HCEC 1CT (cell line): Measurements from ENCODE around the gene ZNF283.
"Not testable (repeated sequence)": the region's sequence is repeated elsewhere in the genome, so short reads cannot be mapped to it uniquely, and the experiment has no call there.

Source experiments
- DNase-seq: peaks from one replicate; pipeline ENCODE4 v3.0.0-alpha.2; 2017

ZNF283 gene

DNA sequence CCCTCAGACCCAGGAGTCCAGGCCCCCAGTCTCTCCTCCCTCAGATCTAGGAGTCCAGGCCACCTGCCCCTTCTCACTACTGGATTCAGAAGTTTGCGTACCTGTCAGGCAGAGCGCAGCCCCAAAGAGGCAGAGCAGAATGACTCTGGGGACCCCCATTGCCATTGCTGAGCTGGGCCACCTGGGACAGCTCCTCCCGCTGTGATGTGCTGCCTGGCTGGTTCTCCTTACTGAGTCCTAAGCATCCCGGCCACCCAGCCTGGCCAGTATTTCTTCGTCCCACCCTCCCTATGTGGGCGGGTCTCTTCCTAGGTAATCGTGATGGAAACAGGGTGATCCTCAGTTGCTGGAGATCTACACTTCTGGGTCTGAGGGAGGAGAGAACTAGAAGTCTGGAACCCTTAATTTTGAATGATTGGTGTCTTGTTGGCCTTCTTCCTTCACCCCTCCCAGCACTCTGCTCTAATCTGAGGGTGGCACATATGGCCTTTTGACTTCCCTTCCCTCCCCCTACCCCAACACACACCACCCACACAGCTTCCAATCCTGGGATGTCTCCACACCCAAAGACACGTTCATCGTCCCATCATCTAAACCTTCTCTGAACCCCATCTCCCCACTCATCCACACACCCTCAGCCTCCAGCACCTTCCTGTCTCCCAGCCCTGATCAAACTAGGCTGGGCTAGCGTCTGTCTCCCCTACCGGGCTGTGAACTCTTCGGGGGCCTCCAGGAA lies 24.7 kb upstream of the ZNF283 start, which contains the start of gene LYPD5:
Gene LYPD5, minus strand, starts transcription at position 232 of the 736 bp plus-strand sequence. Its CDS starts 67 bp downstream, at position 165.
- no peak for DNase-seq

DNA sequence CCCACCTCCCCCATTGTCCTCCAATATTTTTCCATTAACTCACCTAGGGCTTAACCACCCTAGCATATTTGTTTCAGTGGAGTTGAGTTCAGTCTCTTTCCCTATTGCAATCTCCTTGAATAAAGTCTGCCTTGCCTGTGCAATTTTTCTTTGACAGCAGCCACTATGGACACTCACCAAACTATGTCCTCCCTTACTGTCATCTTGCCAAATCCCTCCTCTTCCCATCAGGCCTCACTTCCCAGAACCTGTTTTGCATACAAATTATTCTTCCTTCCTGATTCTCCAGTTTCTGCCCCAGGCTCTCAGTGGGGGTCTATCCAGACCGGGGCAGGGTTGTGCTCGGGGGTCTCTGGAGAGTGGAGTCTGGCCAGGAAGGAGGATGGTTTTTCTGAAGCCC lies 22.7 kb upstream of the ZNF283 start:
- no peak for DNase-seq

DNA sequence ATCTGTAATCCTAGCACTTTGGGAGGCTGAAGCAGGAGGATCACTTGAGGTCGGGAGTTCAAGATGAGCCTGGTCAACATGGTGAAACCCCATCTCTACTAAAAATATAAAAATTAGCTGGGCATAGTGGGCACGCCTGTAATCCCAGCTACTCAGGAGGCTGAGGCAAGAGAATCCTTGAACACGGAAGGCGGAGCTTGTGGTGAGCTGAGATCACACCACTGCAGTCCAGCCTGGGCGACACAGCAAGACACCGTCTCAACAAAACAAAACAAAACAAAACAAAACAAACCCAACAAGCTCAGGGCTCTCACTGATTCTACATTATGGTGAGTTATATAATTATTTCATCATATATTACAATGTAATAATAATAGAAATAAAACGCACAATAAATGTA lies 20.7 kb upstream of the ZNF283 start:
- not testable (repeated sequence) for DNase-seq

DNA sequence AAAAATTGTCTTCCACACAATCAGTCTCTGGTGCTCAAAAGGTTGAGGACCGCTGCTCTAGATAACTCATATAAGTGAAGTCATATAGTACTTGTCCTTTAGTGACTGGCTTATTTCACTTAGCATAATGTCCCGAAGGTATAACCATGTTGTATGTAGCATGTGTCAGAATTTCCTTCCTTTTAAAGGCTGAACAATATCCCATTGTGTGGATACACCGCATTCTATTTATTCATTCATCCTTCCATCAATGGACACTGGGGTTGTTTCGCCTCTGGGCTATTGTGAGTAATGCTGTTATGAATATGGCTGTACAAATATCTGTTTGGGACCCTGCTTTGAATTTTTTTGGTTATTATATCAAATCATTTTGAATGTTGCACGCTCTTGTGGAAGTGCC lies 20.3 kb upstream of the ZNF283 start:
- DNase-seq: no peak

DNA sequence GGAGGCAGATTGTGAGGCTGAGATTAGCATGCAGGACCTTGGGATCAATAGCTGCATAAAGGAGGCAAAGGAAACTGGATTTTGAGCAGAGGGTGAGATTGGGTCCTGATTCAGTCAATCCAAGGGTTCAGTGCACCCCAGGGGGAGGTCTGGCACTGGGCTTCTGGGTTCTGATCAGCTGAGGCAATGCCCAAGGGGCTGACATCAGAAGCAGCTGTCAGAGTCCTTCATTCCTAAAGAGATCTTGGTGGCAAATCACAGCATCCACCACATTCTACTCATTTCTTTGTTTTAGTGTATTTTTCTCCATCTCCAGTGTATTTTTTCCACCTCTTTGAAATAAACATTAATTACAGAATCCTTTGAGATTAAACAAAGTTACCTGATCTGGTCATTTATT lies 19.5 kb upstream of the ZNF283 start:
- no peak for DNase-seq

DNA sequence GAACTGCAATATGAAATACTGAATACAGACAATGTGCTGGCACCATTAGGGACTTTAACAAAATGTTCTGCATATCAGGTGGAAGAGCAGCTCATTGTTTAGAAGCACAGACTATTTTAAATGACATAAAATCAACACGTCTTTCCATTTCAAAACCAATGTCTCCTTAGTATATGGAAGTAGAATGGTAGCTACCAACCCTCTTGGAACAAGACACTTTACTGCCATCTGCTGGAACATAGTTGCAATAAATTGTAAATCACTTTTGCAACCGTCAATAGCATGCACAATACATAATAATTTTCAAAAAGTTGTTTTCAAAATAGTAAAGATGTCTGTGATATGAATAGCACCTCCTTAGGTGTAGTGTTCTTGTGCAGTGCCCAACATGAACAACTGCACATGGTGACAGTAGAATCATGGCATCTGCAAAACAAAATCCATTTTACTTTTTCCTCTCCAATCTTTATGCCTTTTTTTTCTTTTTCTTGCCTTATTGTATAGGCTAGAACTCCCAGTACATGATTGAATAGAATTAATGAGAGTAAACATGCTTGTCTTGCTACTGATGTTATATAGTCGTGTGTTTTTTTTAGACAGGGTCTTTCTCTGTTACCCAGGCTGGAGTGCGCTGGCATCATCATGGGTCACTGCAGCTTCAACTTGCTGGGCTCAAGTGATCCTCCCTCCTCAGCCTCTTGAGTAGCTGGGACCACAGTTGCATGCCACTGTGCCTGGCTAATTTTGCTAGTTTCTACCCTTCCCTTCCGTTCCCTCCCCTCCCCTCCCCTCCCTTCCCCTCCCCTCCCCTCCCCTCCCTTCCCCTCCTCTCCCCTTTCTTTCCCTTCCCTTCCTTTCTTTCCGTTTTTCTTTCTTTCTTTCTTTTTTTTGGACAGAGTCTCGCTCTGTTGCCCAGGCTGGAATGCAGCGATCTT lies 17.1 kb upstream of the ZNF283 start:
- DNase-seq: peak; percentile 78

DNA sequence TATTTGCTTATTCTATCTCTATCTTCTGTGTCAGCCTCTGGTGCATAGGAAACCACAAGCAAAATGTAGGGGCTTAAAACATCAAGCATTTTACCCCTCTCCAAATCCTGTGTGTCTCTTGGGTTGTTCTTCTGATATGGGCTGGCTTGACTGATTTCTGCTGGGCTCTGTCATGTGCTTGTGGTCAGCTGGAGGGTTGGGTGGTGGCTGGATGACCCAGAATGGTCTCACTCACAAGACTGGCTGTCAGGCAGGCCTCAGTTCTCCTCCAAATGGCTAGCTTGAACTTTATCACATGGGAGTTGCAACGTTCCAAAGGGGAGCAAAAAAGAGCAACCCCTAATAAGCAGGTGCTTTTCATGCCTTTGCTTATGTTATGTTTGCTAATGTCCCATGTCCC lies 15.3 kb upstream of the ZNF283 start:
- DNase-seq: no peak

DNA sequence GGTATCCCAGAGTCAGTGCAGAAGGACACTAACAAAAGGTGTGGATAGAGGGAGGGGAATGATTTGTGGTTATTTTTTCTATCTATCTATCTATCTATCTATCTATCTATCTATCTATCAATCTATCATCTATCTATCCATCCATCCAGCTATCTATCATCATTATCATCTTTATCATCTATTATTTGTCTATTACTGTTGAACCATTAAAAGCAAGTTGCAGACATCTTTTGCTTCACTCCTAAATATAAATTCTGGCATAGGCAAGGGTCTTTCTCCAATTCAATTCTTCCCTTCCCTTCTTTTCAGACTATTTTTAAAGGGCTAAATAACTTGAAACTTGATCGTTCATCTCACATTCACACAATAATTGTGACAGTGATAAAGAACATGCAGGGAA lies 14.9 kb upstream of the ZNF283 start:
- no peak for DNase-seq

DNA sequence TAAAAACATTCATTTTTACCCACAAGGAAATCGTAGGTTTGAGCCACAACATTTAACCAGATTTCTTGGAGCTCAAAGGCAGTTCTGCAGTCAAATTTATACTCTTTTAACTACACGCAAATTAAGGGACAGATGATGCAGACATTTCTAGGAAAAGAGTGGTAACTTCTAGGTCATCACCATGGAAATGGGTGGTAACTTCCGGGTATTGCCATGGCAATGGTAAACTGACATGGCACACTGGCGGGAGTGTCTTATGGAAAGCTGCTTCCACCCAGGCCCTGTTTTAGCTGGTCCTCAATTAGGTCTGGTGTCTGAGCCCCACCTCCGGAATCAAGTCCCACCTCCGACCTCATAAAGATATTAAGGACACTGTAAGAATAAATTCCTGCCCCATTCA lies 14.4 kb upstream of the ZNF283 start:
- DNase-seq: no peak

DNA sequence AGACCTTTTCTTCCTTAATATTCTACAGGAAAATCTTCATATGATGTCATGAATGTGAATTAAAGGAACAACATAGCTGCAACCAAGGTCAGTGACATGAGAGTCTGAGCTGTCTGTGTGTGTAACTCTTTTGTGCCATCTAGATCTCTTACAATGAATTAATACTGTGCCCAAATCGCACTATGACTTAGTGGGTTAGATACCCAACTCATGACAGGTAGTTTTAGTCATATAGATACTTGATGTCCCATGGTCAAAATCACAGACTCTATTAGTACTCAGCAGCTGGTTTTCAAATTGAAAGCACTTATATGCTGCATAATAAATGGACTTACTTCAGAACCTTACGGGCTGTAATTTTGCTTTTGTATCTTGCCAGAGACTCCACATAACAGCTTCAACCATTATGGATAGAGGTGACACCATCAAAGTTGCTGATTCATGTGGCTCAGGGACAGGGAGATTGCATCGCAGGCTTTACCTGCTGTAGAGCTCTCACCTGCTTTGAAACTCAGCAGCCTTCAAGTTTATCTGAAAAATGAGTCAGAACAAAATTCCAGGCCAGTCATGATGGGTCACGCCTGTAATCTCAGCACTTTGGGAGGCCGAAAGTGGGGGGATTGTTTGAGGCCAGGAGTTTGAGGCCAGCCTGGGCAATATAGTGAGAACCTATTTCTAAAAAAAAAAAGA lies 12.3 kb upstream of the ZNF283 start:
- no peak for DNase-seq

DNA sequence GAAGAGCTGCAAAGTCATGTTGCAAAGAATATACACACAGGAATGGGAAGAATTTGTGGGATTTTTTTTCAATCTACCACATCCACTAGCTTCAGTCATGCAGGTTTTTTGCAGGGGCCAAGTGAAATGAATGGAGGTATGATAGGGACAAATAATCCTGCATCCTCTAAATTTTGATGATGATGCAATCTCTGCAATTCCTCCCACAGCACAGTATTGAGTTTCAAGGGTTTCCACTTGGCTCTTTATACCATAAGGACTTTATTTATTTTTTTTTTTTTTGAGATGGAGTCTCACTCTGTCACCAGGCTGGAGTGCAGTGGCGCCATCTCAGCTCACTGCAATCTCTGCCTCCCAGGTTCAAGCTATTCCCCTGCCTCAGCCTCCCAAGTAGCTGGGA lies 9.7 kb upstream of the ZNF283 start:
- not testable (repeated sequence) for DNase-seq

DNA sequence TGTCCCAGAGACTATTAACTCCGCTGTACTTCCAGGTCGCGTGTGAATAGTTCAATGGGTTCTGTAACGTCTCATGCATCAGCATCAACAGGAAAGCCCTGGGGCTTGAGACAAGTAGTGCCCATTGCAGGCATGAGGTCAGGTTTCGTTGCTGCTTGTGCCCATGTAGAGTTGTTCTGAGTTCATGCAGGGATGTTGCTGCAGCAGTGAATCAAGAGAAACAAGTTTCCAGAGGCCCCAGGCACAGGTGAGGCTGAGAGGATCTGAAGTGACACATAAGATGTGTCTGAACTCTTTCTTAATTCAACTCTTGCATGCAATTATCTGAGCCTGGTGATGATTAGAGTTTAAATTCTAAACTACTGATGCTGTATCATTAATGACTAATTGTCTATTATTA lies 8.6 kb upstream of the ZNF283 start:
- no peak for DNase-seq

DNA sequence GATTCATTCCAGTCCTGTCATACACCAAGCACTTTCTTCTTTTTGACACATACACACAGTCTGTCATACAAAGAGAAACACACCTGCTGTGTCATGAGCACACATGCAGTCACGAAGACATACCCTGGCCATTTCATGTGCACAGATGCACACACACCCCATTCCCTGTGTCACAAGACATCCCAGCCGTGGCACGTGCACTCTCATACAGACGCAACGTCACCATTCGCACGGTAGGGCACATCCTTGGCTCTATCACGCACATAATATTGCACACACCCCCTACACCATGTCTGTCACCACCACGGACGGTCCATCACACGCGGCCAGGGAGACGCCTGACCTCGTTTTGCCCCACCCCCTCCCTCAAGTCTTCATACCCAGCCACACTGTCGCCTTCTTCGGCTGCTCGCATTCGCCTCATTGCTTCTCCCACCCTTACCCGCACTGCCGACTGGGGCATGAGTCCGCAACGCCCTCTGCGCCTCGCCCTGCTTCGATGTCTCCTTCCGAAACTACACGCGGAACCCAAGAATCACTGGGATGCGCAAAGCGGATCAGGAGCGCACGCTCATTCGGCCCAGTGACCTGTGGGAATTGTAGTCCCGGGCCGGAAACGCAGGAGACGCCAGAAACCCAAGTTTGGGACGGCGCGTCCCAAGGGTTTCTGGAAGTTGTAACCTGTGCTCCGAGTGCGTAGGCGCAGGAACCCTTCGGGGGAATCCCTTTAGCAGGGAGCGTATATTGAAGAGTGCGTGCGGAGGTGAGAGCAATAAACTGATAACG lies 6.8 kb upstream of the ZNF283 start:
- DNase-seq: no peak

DNA sequence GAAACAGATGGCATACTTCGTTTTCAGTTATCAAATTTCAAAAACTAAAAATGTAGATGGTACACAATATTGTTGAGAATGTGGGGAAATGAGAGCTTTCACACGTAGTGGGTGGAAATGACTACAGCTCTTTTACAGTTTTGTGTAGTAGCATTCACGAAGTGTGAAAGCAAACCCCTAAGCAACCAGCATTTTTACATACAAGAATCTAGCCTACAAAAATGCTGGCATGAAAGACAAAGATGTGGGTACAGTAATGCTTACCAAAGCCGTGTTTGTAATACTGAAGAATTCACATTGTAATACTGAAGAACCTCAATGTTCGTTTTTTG lies 6.3 kb upstream of the ZNF283 start:
- DNase-seq: no peak

DNA sequence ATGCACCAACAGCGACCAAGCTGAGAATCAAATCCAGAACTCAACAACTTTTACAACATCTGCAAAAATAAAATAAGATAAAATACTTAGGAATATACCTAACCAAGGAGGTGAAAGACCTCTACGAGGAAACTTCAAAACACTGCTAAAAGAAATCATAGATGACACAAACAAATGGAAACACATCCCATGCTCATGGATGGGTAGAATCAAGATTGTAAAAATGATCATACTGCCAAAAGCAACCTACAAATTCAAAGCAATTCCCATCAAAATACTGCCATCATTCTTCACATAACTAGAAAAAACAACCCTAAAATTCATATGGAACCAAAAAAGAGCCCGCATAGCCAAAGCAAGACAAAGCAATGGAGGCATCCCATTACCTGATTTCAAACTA lies 3.3 kb upstream of the ZNF283 start:
- DNase-seq: not testable (repeated sequence)

DNA sequence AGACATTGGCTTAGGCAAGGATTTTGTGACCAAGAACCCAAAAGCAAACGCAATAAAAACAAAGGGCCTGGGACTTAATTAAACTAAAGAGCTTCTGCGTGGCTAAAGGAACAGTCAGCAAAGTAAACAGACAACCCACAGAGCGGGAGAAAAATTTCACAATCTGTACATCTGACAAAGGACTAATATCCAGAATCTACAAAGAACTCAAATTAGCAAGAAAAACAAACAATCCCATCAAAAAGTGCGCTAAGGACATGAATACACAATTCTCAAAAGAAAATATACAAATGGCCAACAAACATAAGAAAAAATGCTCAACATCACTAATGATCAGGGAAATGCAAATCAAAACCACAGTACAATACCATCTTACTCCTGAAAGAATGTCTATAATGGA lies 2.5 kb upstream of the ZNF283 start:
- not testable (repeated sequence) for DNase-seq

DNA sequence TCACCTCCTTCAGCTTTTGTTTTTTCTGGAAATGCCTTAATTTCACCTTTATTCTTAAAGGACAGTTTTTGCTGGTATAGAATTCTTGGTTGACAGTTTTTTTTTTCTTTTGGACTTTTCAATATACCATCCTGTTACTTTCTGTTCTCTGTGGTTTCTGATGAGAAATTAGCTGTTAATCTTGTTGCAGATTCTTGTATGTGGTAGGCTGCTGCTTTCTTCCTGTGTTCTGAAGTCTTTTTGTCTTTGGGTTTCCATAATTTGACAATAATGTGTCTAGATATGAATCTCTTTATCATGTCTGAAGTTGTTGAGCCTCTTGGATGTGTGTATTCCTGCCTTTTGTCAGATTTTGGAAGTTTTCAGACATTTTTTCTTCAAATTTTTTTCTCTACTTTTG lies 12.0 kb downstream of the ZNF283 start:
- DNase-seq: no peak

DNA sequence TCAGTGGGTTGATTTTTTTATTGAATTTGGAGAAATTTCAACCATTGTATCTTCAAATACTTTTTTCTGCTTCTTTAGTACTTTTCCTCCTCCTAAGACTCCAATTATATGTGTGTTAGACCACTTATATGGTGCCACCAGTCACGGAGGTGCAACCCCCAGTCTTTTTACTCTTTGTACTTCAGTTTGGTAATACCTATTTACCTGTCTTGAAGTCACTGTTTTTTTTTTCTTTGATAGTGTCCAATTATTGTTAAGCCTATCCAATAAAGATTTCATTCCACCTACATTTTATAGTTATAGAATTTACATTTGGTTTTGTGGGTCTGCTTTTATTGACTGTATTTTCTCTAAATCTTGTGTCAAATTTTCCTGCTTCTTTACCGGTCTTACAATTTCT lies 14.9 kb downstream of the ZNF283 start:
- no peak for DNase-seq

DNA sequence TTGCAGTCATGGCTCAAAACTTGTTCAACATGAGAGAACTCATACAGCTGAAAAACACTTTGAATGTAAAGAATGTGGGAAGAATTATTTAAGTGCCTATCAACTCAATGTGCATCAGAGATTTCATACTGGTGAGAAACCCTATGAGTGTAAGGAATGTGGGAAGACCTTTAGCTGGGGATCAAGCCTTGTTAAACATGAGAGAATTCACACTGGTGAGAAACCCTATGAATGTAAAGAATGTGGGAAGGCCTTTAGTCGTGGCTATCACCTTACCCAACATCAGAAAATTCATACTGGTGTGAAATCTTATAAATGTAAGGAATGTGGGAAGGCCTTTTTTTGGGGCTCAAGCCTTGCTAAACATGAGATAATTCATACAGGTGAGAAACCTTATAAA lies 20.1 kb downstream of the ZNF283 start:
- DNase-seq: no peak

DNA sequence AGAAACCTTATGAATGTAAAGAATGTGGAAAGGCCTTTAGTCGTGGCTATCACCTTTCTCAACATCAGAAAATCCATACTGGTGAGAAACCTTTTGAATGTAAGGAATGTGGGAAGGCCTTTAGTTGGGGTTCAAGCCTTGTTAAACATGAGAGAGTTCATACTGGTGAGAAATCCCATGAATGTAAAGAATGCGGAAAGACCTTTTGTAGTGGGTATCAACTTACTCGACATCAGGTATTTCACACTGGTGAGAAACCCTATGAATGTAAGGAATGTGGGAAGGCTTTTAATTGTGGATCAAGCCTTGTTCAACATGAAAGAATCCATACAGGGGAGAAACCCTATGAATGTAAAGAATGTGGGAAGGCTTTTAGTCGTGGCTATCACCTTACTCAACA lies 20.8 kb downstream of the ZNF283 start:
- no peak for DNase-seq

DNA sequence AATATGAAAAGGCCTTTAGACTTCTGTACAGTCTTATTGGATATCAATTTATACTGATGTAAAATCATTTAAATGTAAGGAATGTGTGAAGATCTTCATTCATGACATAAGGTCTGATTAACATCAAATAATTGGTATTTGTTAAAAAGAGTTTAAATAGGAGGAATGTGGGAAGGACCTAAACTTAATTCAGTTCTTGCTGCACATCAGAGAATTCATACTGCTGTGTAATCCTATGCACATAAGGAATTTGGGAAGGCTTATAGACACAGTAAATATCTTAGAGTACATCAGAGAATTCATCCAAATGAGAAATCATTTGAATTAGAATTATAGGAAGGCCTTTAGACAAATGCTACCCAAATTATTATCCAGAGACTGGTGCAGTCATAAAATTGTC lies 21.7 kb downstream of the ZNF283 start:
- DNase-seq: no peak

DNA sequence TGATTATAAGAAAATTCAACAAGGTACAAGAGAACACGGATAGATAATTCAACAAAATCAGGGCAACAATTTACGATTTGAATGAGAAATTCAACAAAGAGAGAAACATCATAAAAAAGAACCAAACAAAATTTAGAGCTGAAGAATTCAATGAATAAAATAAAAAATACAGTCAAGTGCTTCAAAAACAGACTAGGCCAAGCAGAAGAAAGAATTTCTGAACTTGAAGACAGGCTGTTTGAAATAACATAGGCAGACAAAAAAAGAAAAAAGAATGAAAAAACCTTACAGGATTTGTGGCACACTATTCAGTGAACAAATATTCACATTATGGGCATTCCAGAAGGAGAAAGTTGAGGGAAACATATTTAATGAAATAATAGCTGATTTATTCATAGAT lies 31.1 kb downstream of the ZNF283 start:
- no peak for DNase-seq

DNA sequence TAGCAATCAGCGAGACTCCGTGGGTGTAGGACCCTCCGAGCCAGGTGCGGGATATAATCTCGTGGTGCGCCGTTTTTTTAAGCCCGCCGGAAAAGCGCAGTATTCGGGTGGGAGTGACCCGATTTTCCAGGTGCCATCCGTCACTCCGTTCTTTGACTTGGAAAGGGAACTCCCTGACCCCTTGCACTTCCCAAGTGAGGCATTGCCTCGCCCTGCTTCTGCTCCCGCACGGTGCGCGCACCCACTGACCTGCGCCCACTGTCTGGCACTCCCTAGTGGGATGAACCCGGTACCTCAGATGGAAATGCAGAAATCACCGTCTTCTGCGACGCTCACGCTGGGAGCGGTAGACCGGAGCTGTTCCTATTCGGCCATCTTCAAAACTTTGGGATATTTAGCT lies 39.8 kb downstream of the ZNF283 start:
- DNase-seq: not testable (repeated sequence)
